HepG2 (cell line): Measurements from ENCODE around the gene SYNE2. TPM values are rescaled to one million over a fixed set of nuclear protein-coding genes. Genes with fewer than 3 reads are reported as not detected.

Experiments used
- ATAC-seq: fragments of 200-7000 bp; cut with Tn5 transposase; 3 replicates; pipeline ENCODE4 v1.9.1; 2020; ENCODE audit warnings: mild to moderate bottlenecking, moderate library complexity
- BruUV-seq: library from RNA; stranded (reverse); fragments of 400-500 nt; replicated peaks from 2 replicates; lab custom pipeline; 2021; lab: Mats Ljungman, UMichigan
- CTCF ChIA-PET: fragments of 300-600 bp; formaldehyde crosslinking; extraction: SDS; loops from one replicate; lab custom pipeline; 2021; ENCODE audit warnings: low total read pairs, inconsistent platforms, low intra/inter-chr PET ratio; lab: Yijun Ruan, JAX
- POLR2A ChIA-PET: fragments of 350-600 bp; sonication (Branson Sonifier 250); formaldehyde crosslinking; loops from one replicate; lab custom pipeline; 2020; ENCODE audit warnings: antibody characterized with exemption, inconsistent platforms; lab: Yijun Ruan, JAX
- DNase-seq: peaks from one replicate; pipeline ENCODE4 v3.0.0-alpha.2; 2015; ENCODE audit warnings: low spot score
- FAIRE-seq: peaks from 3 replicates; lab custom pipeline; 2011; peaks lifted over from hg19 to GRCh38; lab: Jason Lieb, UNC
- H2AFZ ChIP-seq: one replicate; pipeline ENCODE4 v1.6.1; 2011; ENCODE audit warnings: low read length, inconsistent platforms
- H3K27ac ChIP-seq: fragments of 300-600 bp; 3 replicates; pipeline ENCODE4 v1.8.0; 2011; ENCODE audit warnings: mixed run types, mild to moderate bottlenecking, mixed read lengths, low read length, inconsistent platforms; ENCODE audit not compliant: insufficient read depth; ENCODE audit errors: extremely low read length
- H3K27me3 ChIP-seq, 2 experiments: fragments of 200-600 bp in 1 of 2; 2 replicates in 1 of 2; 3 replicates in 1 of 2; pipeline versions ENCODE4 v1.6.0 to v1.8.0; 2011; ENCODE audit warnings: low read length in 2 of 2, mild to moderate bottlenecking in 2 of 2, moderate library complexity in 2 of 2, inconsistent platforms in 1 of 2; ENCODE audit not compliant: insufficient read depth in 2 of 2, control insufficient read depth in 1 of 2
- H3K36me3 ChIP-seq, 2 experiments: fragments of 200-600 bp in 1 of 2; replicated peaks in 1 of 2; 2 replicates in 1 of 2; 3 replicates in 1 of 2; pipeline versions ENCODE4 v1.5.1 to v1.8.0; 2011; ENCODE audit warnings: low read length in 2 of 2, inconsistent platforms in 1 of 2; ENCODE audit not compliant: insufficient read depth in 2 of 2, control insufficient read depth in 1 of 2
- H3K4me1 ChIP-seq: 2 replicates; pipeline ENCODE4 v1.5.1; 2012; ENCODE audit warnings: low read length, inconsistent platforms; ENCODE audit not compliant: insufficient read depth
- H3K4me2 ChIP-seq: 2 replicates; pipeline ENCODE4 v1.6.0; 2011; ENCODE audit warnings: low read depth, low read length, inconsistent platforms
- H3K4me3 ChIP-seq, 3 experiments: fragments of 200-600 bp in 1 of 3; sonication (generic), shearing (Covaris generic) in 1 of 3; replicated peaks in 1 of 3; 2 replicates each; pipeline ENCODE4 v1.5.1; 2011 to 2016; ENCODE audit warnings: low read length in 3 of 3, inconsistent platforms in 2 of 3, low read depth in 2 of 3, mild to moderate bottlenecking in 2 of 3, control low read depth in 1 of 3, mixed read lengths in 1 of 3; ENCODE audit not compliant: insufficient read depth in 1 of 3
- H3K79me2 ChIP-seq: one replicate; pipeline ENCODE4 v1.6.1; 2011; ENCODE audit warnings: low read length, inconsistent platforms; ENCODE audit not compliant: insufficient read depth
- H3K9ac ChIP-seq: 2 replicates; pipeline ENCODE4 v1.6.0; 2011; ENCODE audit warnings: mild to moderate bottlenecking, low read depth, low read length, inconsistent platforms; ENCODE audit not compliant: insufficient read depth
- H3K9me3 ChIP-seq: 2 replicates; pipeline ENCODE4 v1.5.1; 2012; ENCODE audit warnings: mild to moderate bottlenecking, low read length
- H4K20me1 ChIP-seq: 2 replicates; pipeline ENCODE4 v1.6.0; 2011; ENCODE audit warnings: inconsistent platforms, mild to moderate bottlenecking, low read length, moderate library complexity; ENCODE audit not compliant: insufficient read depth
- AGO1 ChIP-seq: fragments of 200-400 bp; formaldehyde crosslinking; IDR thresholded peaks from 2 replicates; pipeline ENCODE4 v1.6.1; 2017; ENCODE audit warnings: mild to moderate bottlenecking, low read depth, low read length, moderate library complexity; ENCODE audit not compliant: poor library complexity, severe bottlenecking
- KLF12 ChIP-seq: sonication (generic); formaldehyde crosslinking; IDR thresholded peaks from 2 replicates; pipeline ENCODE4 v1.4.0; 2020; ENCODE audit warnings: missing genetic modification reagents, borderline replicate concordance
- RELA ChIP-seq: sonication (generic); formaldehyde crosslinking; IDR thresholded peaks from 2 replicates; pipeline ENCODE4 v1.4.0; 2020; ENCODE audit warnings: missing genetic modification reagents
- RFXAP ChIP-seq: sonication (generic); formaldehyde crosslinking; IDR thresholded peaks from 2 replicates; pipeline ENCODE4 v1.4.0; 2020; ENCODE audit warnings: missing genetic modification reagents, borderline replicate concordance
- SIX1 ChIP-seq: sonication (generic); formaldehyde crosslinking; IDR thresholded peaks from 2 replicates; pipeline ENCODE4 v1.4.0; 2020; ENCODE audit warnings: missing genetic modification reagents, borderline replicate concordance
- ZNF543 ChIP-seq: sonication (generic); formaldehyde crosslinking; IDR thresholded peaks from 2 replicates; pipeline ENCODE4 v1.4.0; 2020; ENCODE audit warnings: mild to moderate bottlenecking, missing genetic modification reagents
- ZSCAN9 ChIP-seq: IDR thresholded peaks from 2 replicates; pipeline ENCODE4 v1.6.1; 2016; ENCODE audit warnings: borderline replicate concordance
- WGBS: methylation state at CpG from one replicate; pipeline ENCODE4 v1.1.6; 2017; ENCODE audit warnings: low lambda C conversion rate; 5-methylcytosine and 5-hydroxymethylcytosine counted together
- in situ Hi-C: cut with HindIII; loops from 2 replicates; pipeline ENCODE4 v1.10.0; 2017; ENCODE audit warnings: low pct_unique_long_range_greater_than_20kb; ENCODE audit not compliant: extremely low pct_ligation_motif_present
- intact Hi-C: fragments of 100-400 bp; cut with micrococcal nuclease; formaldehyde crosslinking; loops from one replicate; pipeline ENCODE4 v1.10.0; 2022; ENCODE audit not compliant: unreplicated experiment
- polyA plus RNA-seq, 8 experiments: library from polyadenylated mRNA; depleted of rRNA in 3 of 8; stranded (reverse) in 7 of 8; unstranded in 1 of 8; fragments of >200 nt; fragmentation: Illumina TruSeq in 4 of 8; extraction: Trizol in 4 of 8; gene quantifications; 2 replicates each; pipeline versions ENCODE4 v1.2.1 to v1.2.3, GENCODE V29; 2011 to 2016; ENCODE audit warnings: low read depth in 4 of 8, missing spikeins in 1 of 8, mixed read lengths in 1 of 8; ENCODE audit not compliant: insufficient read depth in 1 of 8
- total RNA-seq, 5 experiments: library from RNA; depleted of rRNA; stranded (reverse); fragments of >200 nt; fragmentation: Illumina TruSeq; extraction: Trizol; gene quantifications; 2 replicates each; pipeline ENCODE4 v1.2.3, GENCODE V29; 2016; ENCODE audit warnings: low read depth in 1 of 5
- TF ChIP-seq, protein P1 (sequence below), 2 experiments: fragments of 450-650 bp in 1 of 2; sonication (generic) in 1 of 2; formaldehyde crosslinking in 1 of 2; IDR thresholded peaks; 2 replicates each; pipeline versions ENCODE4 v1.6.1 to v1.8.0; 2016 to 2022; ENCODE audit warnings: antibody characterized with exemption in 1 of 2, mild to moderate bottlenecking in 1 of 2, missing genetic modification reagents in 1 of 2
- TF ChIP-seq, protein P2 (sequence below): sonication (generic); formaldehyde crosslinking; IDR thresholded peaks from 2 replicates; pipeline ENCODE4 v1.4.0; 2020; ENCODE audit warnings: missing genetic modification reagents

SYNE2 gene
- total and polyA plus RNA-seq, 2 of the 13 experiments (the other 11 are each of a cell fraction or from before 2014, with no cell fraction given): 6.2 to 13.3 TPM

DNA sequence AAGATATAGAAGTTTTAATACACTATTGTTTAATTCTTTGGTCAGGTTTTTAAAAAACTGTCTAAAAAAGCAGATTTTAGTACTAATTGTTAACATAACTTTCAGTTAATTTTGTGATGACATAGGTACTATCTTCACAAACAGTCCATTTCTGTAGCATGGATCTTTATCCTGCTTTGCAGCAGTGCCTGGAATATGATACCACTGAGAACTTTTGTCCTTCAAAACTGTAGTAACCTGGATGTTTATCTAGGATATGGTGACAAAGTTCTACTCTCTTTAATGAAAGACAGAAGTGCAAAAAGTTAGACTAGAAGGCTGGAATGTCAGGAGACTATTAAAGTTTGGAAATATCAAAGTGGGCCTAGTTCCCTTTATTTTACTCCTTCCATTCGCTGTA is 159.9 kb downstream of the SYNE2 start:
- in situ Hi-C loops: loop anchor here (25.0 kb wide), 1 partner anchor 275 kb away; the partner anchor contains the start of gene ESR2
- no peak for TF ChIP-seq RFXAP (CRISPR knock-in tag)
- TF ChIP-seq, protein P1, sequence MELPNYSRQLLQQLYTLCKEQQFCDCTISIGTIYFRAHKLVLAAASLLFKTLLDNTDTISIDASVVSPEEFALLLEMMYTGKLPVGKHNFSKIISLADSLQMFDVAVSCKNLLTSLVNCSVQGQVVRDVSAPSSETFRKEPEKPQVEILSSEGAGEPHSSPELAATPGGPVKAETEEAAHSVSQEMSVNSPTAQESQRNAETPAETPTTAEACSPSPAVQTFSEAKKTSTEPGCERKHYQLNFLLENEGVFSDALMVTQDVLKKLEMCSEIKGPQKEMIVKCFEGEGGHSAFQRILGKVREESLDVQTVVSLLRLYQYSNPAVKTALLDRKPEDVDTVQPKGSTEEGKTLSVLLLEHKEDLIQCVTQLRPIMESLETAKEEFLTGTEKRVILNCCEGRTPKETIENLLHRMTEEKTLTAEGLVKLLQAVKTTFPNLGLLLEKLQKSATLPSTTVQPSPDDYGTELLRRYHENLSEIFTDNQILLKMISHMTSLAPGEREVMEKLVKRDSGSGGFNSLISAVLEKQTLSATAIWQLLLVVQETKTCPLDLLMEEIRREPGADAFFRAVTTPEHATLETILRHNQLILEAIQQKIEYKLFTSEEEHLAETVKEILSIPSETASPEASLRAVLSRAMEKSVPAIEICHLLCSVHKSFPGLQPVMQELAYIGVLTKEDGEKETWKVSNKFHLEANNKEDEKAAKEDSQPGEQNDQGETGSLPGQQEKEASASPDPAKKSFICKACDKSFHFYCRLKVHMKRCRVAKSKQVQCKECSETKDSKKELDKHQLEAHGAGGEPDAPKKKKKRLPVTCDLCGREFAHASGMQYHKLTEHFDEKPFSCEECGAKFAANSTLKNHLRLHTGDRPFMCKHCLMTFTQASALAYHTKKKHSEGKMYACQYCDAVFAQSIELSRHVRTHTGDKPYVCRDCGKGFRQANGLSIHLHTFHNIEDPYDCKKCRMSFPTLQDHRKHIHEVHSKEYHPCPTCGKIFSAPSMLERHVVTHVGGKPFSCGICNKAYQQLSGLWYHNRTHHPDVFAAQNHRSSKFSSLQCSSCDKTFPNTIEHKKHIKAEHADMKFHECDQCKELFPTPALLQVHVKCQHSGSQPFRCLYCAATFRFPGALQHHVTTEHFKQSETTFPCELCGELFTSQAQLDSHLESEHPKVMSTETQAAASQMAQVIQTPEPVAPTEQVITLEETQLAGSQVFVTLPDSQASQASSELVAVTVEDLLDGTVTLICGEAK (IDR thresholded peaks at IDR 0.05): no peak
- TF ChIP-seq, protein P1 (CRISPR knock-in tag; IDR thresholded peaks at IDR 0.05): no peak
- no peak for TF ChIP-seq RELA
- no peak for TF ChIP-seq ZNF543 (CRISPR knock-in tag)
- TF ChIP-seq SIX1: peak; percentile 94
- TF ChIP-seq, protein P2, sequence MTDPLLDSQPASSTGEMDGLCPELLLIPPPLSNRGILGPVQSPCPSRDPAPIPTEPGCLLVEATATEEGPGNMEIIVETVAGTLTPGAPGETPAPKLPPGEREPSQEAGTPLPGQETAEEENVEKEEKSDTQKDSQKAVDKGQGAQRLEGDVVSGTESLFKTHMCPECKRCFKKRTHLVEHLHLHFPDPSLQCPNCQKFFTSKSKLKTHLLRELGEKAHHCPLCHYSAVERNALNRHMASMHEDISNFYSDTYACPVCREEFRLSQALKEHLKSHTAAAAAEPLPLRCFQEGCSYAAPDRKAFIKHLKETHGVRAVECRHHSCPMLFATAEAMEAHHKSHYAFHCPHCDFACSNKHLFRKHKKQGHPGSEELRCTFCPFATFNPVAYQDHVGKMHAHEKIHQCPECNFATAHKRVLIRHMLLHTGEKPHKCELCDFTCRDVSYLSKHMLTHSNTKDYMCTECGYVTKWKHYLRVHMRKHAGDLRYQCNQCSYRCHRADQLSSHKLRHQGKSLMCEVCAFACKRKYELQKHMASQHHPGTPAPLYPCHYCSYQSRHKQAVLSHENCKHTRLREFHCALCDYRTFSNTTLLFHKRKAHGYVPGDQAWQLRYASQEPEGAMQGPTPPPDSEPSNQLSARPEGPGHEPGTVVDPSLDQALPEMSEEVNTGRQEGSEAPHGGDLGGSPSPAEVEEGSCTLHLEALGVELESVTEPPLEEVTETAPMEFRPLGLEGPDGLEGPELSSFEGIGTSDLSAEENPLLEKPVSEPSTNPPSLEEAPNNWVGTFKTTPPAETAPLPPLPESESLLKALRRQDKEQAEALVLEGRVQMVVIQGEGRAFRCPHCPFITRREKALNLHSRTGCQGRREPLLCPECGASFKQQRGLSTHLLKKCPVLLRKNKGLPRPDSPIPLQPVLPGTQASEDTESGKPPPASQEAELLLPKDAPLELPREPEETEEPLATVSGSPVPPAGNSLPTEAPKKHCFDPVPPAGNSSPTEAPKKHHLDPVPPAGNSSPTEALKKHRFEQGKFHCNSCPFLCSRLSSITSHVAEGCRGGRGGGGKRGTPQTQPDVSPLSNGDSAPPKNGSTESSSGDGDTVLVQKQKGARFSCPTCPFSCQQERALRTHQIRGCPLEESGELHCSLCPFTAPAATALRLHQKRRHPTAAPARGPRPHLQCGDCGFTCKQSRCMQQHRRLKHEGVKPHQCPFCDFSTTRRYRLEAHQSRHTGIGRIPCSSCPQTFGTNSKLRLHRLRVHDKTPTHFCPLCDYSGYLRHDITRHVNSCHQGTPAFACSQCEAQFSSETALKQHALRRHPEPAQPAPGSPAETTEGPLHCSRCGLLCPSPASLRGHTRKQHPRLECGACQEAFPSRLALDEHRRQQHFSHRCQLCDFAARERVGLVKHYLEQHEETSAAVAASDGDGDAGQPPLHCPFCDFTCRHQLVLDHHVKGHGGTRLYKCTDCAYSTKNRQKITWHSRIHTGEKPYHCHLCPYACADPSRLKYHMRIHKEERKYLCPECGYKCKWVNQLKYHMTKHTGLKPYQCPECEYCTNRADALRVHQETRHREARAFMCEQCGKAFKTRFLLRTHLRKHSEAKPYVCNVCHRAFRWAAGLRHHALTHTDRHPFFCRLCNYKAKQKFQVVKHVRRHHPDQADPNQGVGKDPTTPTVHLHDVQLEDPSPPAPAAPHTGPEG (CRISPR knock-in tag): no peak
- no peak for TF ChIP-seq AGO1
- no peak for TF ChIP-seq KLF12
- TF ChIP-seq ZSCAN9: no peak

More for the DNA sequence above, 159.9 kb downstream of the SYNE2 start:
- Histone ChIP-seq H3K4me1 (peaks cover 22% of the 10 kb centered on the region), H3K4me3 (no peak overlapping the region), H4K20me1 (no peaks in the 10 kb centered on the region), H3K27ac (peak overlapping the region; percentile 20), H3K36me3 (no peaks in the 10 kb centered on the region), H2AFZ (no peak overlapping the region), H3K27me3 (no peaks in the 10 kb centered on the region), H3K4me2 (peak overlapping the region; percentile 13; the same call in 1 of the 2 replicates), H3K9me3 (no peaks in the 10 kb centered on the region), H3K9ac (no peak overlapping the region), H3K79me2 (no peaks in the 10 kb centered on the region)
- no TSS peak for BruUV-seq
- DNase-seq (peak; percentile 51), ATAC-seq (peak; percentile 84), FAIRE-seq (no peak)
- ChIA-PET POLR2A (no interaction called here), CTCF (no interaction called here)
- intact Hi-C loops: loop anchor here (2.0 kb wide), 1 partner anchor 290 kb away; no protein-coding TSS in a partner anchor
- 91% methylated on average over 1 of the region's 1 CpG for WGBS
